HepG2 (cell line): Measurements from ENCODE around the gene MYO18A. TPM values are rescaled to one million over a fixed set of nuclear protein-coding genes. Genes with fewer than 3 reads are reported as not detected.
A peak's percentile ranks its signal among the peaks of the same experiment; 100 is the strongest.

Experiments used
- CREB1 ChIP-seq, 2 experiments: fragments of 450-650 bp in 1 of 2; IDR thresholded peaks; 2 replicates each; pipeline ENCODE4 v1.6.1; 2016 to 2017; ENCODE audit warnings: control low read depth in 1 of 2, mild to moderate bottlenecking in 1 of 2, missing compliant biosample characterization in 1 of 2, missing genetic modification characterization in 1 of 2
- FOXA3 ChIP-seq: IDR thresholded peaks from 2 replicates; pipeline ENCODE4 v1.6.1; 2016; ENCODE audit warnings: missing genetic modification reagents, missing compliant biosample characterization
- HHEX ChIP-seq: IDR thresholded peaks from 2 replicates; pipeline ENCODE4 v1.6.1; 2016; ENCODE audit warnings: control low read depth
- ISL2 ChIP-seq: sonication (generic); formaldehyde crosslinking; IDR thresholded peaks from 2 replicates; pipeline ENCODE4 v1.5.0; 2020; ENCODE audit warnings: missing genetic modification reagents
- JARID2 ChIP-seq: sonication (generic); formaldehyde crosslinking; IDR thresholded peaks from 2 replicates; pipeline ENCODE4 v1.8.1; 2023; ENCODE audit warnings: missing genetic modification reagents, inconsistent platforms; ENCODE audit not compliant: insufficient replicate concordance
- KLF12 ChIP-seq: sonication (generic); formaldehyde crosslinking; IDR thresholded peaks from 2 replicates; pipeline ENCODE4 v1.4.0; 2020; ENCODE audit warnings: missing genetic modification reagents, borderline replicate concordance
- NBN ChIP-seq: fragments of 450-650 bp; conservative IDR thresholded peaks from 2 replicates; pipeline ENCODE4 v1.6.1; 2017
- NR2F2 ChIP-seq: IDR thresholded peaks from 2 replicates; pipeline ENCODE4 v1.6.1; 2012; ENCODE audit warnings: low read depth, inconsistent platforms, borderline replicate concordance
- NR3C1 ChIP-seq: sonication (generic); formaldehyde crosslinking; IDR thresholded peaks from 2 replicates; pipeline ENCODE4 v1.4.0; 2020; ENCODE audit warnings: missing genetic modification reagents
- SMARCE1 ChIP-seq: fragments of 450-650 bp; IDR thresholded peaks from 2 replicates; pipeline ENCODE4 v1.6.1; 2017; ENCODE audit warnings: borderline replicate concordance
- SP1 ChIP-seq, 2 experiments: fragments of 450-650 bp in 1 of 2; sonication (generic) in 1 of 2; formaldehyde crosslinking in 1 of 2; IDR thresholded peaks; 2 replicates each; pipeline versions ENCODE4 v1.4.0 to v1.6.1; 2016 to 2020; ENCODE audit warnings: missing genetic modification reagents in 1 of 2
- SRF ChIP-seq: IDR thresholded peaks from 2 replicates; pipeline ENCODE4 v1.6.1; 2011; ENCODE audit warnings: mild to moderate bottlenecking, low read depth, low read length, moderate library complexity
- TFAP4 ChIP-seq: sonication (generic); IDR thresholded peaks from 2 replicates; pipeline ENCODE4 v1.6.1; 2016; ENCODE audit warnings: low read depth, borderline replicate concordance
- U2AF2 ChIP-seq: fragments of 200-400 bp; formaldehyde crosslinking; IDR thresholded peaks from 2 replicates; pipeline ENCODE4 v1.6.1; 2017; ENCODE audit warnings: low read depth, mild to moderate bottlenecking, low read length
- ZBTB7B ChIP-seq: sonication (generic); formaldehyde crosslinking; IDR thresholded peaks from 2 replicates; pipeline ENCODE4 v1.4.0; 2020; ENCODE audit warnings: missing genetic modification reagents
- ZMAT3 ChIP-seq: sonication (generic); formaldehyde crosslinking; conservative IDR thresholded peaks from 2 replicates; pipeline ENCODE4 v1.7.0; 2021; ENCODE audit warnings: missing genetic modification reagents
- ZNF263 ChIP-seq: sonication (generic); formaldehyde crosslinking; IDR thresholded peaks from 2 replicates; pipeline ENCODE4 v1.4.0; 2020; ENCODE audit warnings: missing genetic modification reagents
- ZNF274 ChIP-seq: sonication (generic); formaldehyde crosslinking; IDR thresholded peaks from 2 replicates; pipeline ENCODE4 v1.5.1; 2020; ENCODE audit warnings: mild to moderate bottlenecking, missing genetic modification reagents
- ZNF280D ChIP-seq: sonication (generic); formaldehyde crosslinking; IDR thresholded peaks from 2 replicates; pipeline ENCODE4 v1.5.1; 2020; ENCODE audit warnings: mild to moderate bottlenecking, missing genetic modification reagents
- ZNF431 ChIP-seq: sonication (generic); formaldehyde crosslinking; IDR thresholded peaks from 2 replicates; pipeline ENCODE4 v1.9.0; 2022; ENCODE audit warnings: missing genetic modification reagents, low read depth, mild to moderate bottlenecking, borderline replicate concordance
- ZNF563 ChIP-seq: sonication (generic); formaldehyde crosslinking; IDR thresholded peaks from 2 replicates; pipeline ENCODE4 v1.8.0; 2022; ENCODE audit warnings: mild to moderate bottlenecking, moderate library complexity, missing genetic modification reagents
- ZNF569 ChIP-seq: sonication (generic); formaldehyde crosslinking; IDR thresholded peaks from 2 replicates; pipeline ENCODE4 v1.5.0; 2020; ENCODE audit warnings: mild to moderate bottlenecking, missing genetic modification reagents, moderate library complexity, borderline replicate concordance
- ZNF577 ChIP-seq: sonication (generic); formaldehyde crosslinking; IDR thresholded peaks from 2 replicates; pipeline ENCODE4 v1.4.0; 2020; ENCODE audit warnings: mild to moderate bottlenecking, low read depth, missing genetic modification reagents, borderline replicate concordance
- ZNF614 ChIP-seq: IDR thresholded peaks from 2 replicates; pipeline ENCODE4 v1.6.1; 2018; ENCODE audit warnings: missing biosample characterization, missing genetic modification reagents, inconsistent platforms, borderline replicate concordance
- ZNF615 ChIP-seq: sonication (generic); formaldehyde crosslinking; IDR thresholded peaks from 2 replicates; pipeline ENCODE4 v1.5.0; 2020; ENCODE audit warnings: mild to moderate bottlenecking, missing genetic modification reagents, borderline replicate concordance
- ZNF674 ChIP-seq: sonication (generic); formaldehyde crosslinking; IDR thresholded peaks from 2 replicates; pipeline ENCODE4 v1.5.0; 2020; ENCODE audit warnings: low read depth, mild to moderate bottlenecking, missing genetic modification reagents
- ZNF768 ChIP-seq: sonication (generic); formaldehyde crosslinking; IDR thresholded peaks from 2 replicates; pipeline ENCODE4 v1.4.0; 2020; ENCODE audit warnings: missing genetic modification reagents
- ZNF792 ChIP-seq: IDR thresholded peaks from 2 replicates; pipeline ENCODE4 v1.6.1; 2016
- ZSCAN21 ChIP-seq: sonication (generic); formaldehyde crosslinking; IDR thresholded peaks from 2 replicates; pipeline ENCODE4 v1.8.0; 2022; ENCODE audit warnings: mild to moderate bottlenecking, missing genetic modification reagents, moderate library complexity, borderline replicate concordance
- ZSCAN25 ChIP-seq: sonication (generic); formaldehyde crosslinking; IDR thresholded peaks from 2 replicates; pipeline ENCODE4 v1.8.0; 2022; ENCODE audit warnings: mild to moderate bottlenecking, missing genetic modification reagents
- polyA plus RNA-seq, 8 experiments: library from polyadenylated mRNA; depleted of rRNA in 3 of 8; stranded (reverse) in 7 of 8; unstranded in 1 of 8; fragments of >200 nt; fragmentation: Illumina TruSeq in 4 of 8; extraction: Trizol in 4 of 8; gene quantifications; 2 replicates each; pipeline versions ENCODE4 v1.2.1 to v1.2.3, GENCODE V29; 2011 to 2016; ENCODE audit warnings: low read depth in 4 of 8, missing spikeins in 1 of 8, mixed read lengths in 1 of 8; ENCODE audit not compliant: insufficient read depth in 1 of 8
- total RNA-seq, 5 experiments: library from RNA; depleted of rRNA; stranded (reverse); fragments of >200 nt; fragmentation: Illumina TruSeq; extraction: Trizol; gene quantifications; 2 replicates each; pipeline ENCODE4 v1.2.3, GENCODE V29; 2016; ENCODE audit warnings: low read depth in 1 of 5

The MYO18A gene
- total and polyA plus RNA-seq, 2 of the 13 experiments (the other 11 are each of a cell fraction or from before 2014, with no cell fraction given): 16.8 to 24.8 TPM

- TF ChIP-seq ISL2: peak; percentile 67
- TF ChIP-seq SMARCE1: no peak
- no peak for TF ChIP-seq SRF
- 0 out of 2 replicates have a peak, but pooled peaks have one; percentile 47 for TF ChIP-seq ZNF614 (CRISPR knock-in tag)
- 0 out of 2 replicates have a peak, but pooled peaks have one; percentile 30 for TF ChIP-seq ZNF263 (CRISPR knock-in tag)
- no peak for TF ChIP-seq CREB1 (IDR thresholded peaks at IDR 0.05)
- TF ChIP-seq CREB1 (CRISPR knock-in tag; IDR thresholded peaks at IDR 0.05): no peak
- TF ChIP-seq ZNF577: no peak
- peak; percentile 50; the same call in 1 of the 2 replicates for TF ChIP-seq ZNF792 (CRISPR knock-in tag)
- no peak for TF ChIP-seq HHEX (CRISPR knock-in tag)
- TF ChIP-seq JARID2 (CRISPR knock-in tag): no peak
- TF ChIP-seq ZNF768 (CRISPR knock-in tag): peak; percentile 36; the same call in 1 of the 2 replicates
- TF ChIP-seq ZNF615: no peak
- TF ChIP-seq NR3C1 (CRISPR knock-in tag): no peak
- peak; percentile 53 for TF ChIP-seq ZMAT3 (CRISPR knock-in tag)
- TF ChIP-seq TFAP4: peak; percentile 46; the same call in 1 of the 2 replicates
- TF ChIP-seq ZSCAN21 (CRISPR knock-in tag): 0 out of 2 replicates have a peak, but pooled peaks have one; percentile 46
- TF ChIP-seq ZNF563 (CRISPR knock-in tag): no peak
- no peak for TF ChIP-seq ZNF674 (CRISPR knock-in tag)
- no peak for TF ChIP-seq ZNF431
- TF ChIP-seq KLF12: peak; percentile 87
- peak; percentile 39; the same call in 1 of the 2 replicates for TF ChIP-seq FOXA3 (CRISPR knock-in tag)
- no peak for TF ChIP-seq NBN
- TF ChIP-seq ZNF569 (CRISPR knock-in tag): no peak
- TF ChIP-seq U2AF2: no peak
- TF ChIP-seq ZBTB7B (CRISPR knock-in tag): peak; percentile 97
- peak; percentile 68 for TF ChIP-seq ZNF274 (CRISPR knock-in tag)
- TF ChIP-seq ZNF280D: peak; percentile 63; the same call in 1 of the 2 replicates
- TF ChIP-seq ZSCAN25 (CRISPR knock-in tag): peak; percentile 85
- TF ChIP-seq NR2F2: no peak
- TF ChIP-seq SP1 (IDR thresholded peaks at IDR 0.05): no peak
- peak; percentile 84 for TF ChIP-seq SP1 (CRISPR knock-in tag; IDR thresholded peaks at IDR 0.05)
These were observed 31.3 kb downstream of the MYO18A start (continued) for GRCh38 chr17:29148790-29149430.
